GM23248 (cell line): ENCODE results near the gene PDE2A.

Source experiments
- EZH2 ChIP-seq: fragments of 200-600 bp; sonication (generic); IDR thresholded peaks from 2 replicates; pipeline ENCODE4 v1.6.1; 2018; ENCODE audit warnings: antibody characterized with exemption, mild to moderate bottlenecking; ENCODE audit not compliant: insufficient read depth, poor library complexity, severe bottlenecking
- EZH2phosphoT487 ChIP-seq: fragments of 200-600 bp; sonication (generic); IDR thresholded peaks from 2 replicates; pipeline ENCODE4 v1.6.1; 2018; ENCODE audit warnings: antibody characterized with exemption, moderate library complexity, mild to moderate bottlenecking, low read depth; ENCODE audit not compliant: insufficient read depth

GRCh38 chr11:72627594-72628281 lies 46.5 kb downstream of the PDE2A start:
- TF ChIP-seq EZH2 = no peak
- TF ChIP-seq EZH2phosphoT487 = no peak
